H1 (cell line): ENCODE measurements around the gene ANKRD11.

Source experiments
- CTCF ChIP-seq, 3 experiments: IDR thresholded peaks; 1 replicate in 2 of 3; 2 replicates in 1 of 3; pipeline versions ENCODE4 v1.5.1 to v1.6.1; 2011; ENCODE audit warnings: low read length in 3 of 3, mild to moderate bottlenecking in 3 of 3, inconsistent platforms in 2 of 3, low read depth in 1 of 3, moderate library complexity in 1 of 3; ENCODE audit not compliant: insufficient read depth in 1 of 3; ENCODE audit errors: control extremely low read depth in 1 of 3
- EP300 ChIP-seq, 2 experiments: IDR thresholded peaks; 1 replicate in 1 of 2; 2 replicates in 1 of 2; pipeline ENCODE4 v1.6.1; 2011 to 2012; ENCODE audit warnings: low read depth in 2 of 2, low read length in 2 of 2, mild to moderate bottlenecking in 2 of 2, borderline replicate concordance in 1 of 2, inconsistent platforms in 1 of 2, moderate library complexity in 1 of 2
- EZH2 ChIP-seq: fragments of 200-600 bp; sonication (generic); IDR thresholded peaks from 2 replicates; pipeline ENCODE4 v1.7.1; 2012; ENCODE audit warnings: low read depth, mild to moderate bottlenecking, moderate library complexity, low read length, inconsistent platforms; ENCODE audit not compliant: severe bottlenecking
- KDM5A ChIP-seq: fragments of 200-600 bp; IDR thresholded peaks from 2 replicates; pipeline ENCODE4 v1.7.1; 2012; ENCODE audit warnings: mild to moderate bottlenecking, low read length, inconsistent platforms, mixed read lengths
- PHF8 ChIP-seq: fragments of 200-600 bp; sonication (generic); conservative IDR thresholded peaks from 2 replicates; pipeline ENCODE4 v1.7.1; 2012; ENCODE audit warnings: low read depth, mild to moderate bottlenecking, inconsistent platforms, low read length, moderate library complexity
- POLR2A ChIP-seq, 2 experiments: IDR thresholded peaks; 1 replicate in 1 of 2; 2 replicates in 1 of 2; pipeline ENCODE4 v1.6.1; 2011; ENCODE audit warnings: low read depth in 2 of 2, low read length in 2 of 2, mild to moderate bottlenecking in 2 of 2; ENCODE audit errors: control extremely low read depth in 1 of 2
- POLR2AphosphoS5 ChIP-seq: IDR thresholded peaks from 2 replicates; pipeline ENCODE4 v1.6.1; 2011; ENCODE audit warnings: low read depth, low read length
- SAP30 ChIP-seq: fragments of 300-600 bp; sonication (generic); IDR thresholded peaks from 2 replicates; pipeline ENCODE4 v1.7.1; 2012; ENCODE audit warnings: low read length, moderate library complexity, mild to moderate bottlenecking, inconsistent platforms; ENCODE audit not compliant: insufficient read depth, insufficient replicate concordance
- SIN3A ChIP-seq, 2 experiments: IDR thresholded peaks in 1 of 2; conservative IDR thresholded peaks in 1 of 2; 2 replicates each; pipeline ENCODE4 v1.6.1; 2011 to 2012; ENCODE audit warnings: low read length in 2 of 2, improper control_type of control experiment in 1 of 2, low read depth in 1 of 2, mild to moderate bottlenecking in 1 of 2
- SIX5 ChIP-seq: IDR thresholded peaks from 2 replicates; pipeline ENCODE4 v1.6.1; 2011; ENCODE audit warnings: mild to moderate bottlenecking, low read depth, low read length
- SRF ChIP-seq: IDR thresholded peaks from 2 replicates; pipeline ENCODE4 v1.6.1; 2011; ENCODE audit warnings: mild to moderate bottlenecking, low read depth, low read length, moderate library complexity
- TF ChIP-seq, protein P1 (sequence below): IDR thresholded peaks from 2 replicates; pipeline ENCODE4 v1.6.1; 2012; ENCODE audit warnings: inconsistent platforms

DNA sequence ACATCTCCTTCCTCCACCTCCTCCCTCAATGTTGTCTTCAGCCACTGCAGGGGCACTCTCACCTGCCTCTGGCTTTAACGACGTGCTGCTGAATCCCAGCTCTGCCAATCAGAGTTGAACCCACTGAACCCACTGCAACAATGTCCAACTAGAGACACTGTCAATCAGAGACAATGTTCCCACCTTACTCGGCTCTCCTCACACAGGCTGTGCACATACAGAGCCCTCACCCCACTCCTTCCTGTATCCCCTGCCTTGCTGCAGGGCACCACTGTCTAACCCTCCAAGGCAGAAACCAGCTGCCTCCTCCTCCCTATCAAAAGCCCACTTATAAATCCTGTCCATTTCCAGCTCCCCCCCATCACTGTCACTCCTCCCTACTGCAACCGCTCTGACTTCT lies 58.7 kb downstream of the ANKRD11 start:
- TF ChIP-seq EP300 (IDR thresholded peaks at IDR 0.05; ENCODE audit: borderline replicate concordance in 1 of 2, low read depth in 2 of 2, low read length in 2 of 2) (no peak), POLR2A (IDR thresholded peaks at IDR 0.05; ENCODE audit: control extremely low read depth in 1 of 2, low read depth in 2 of 2, low read length in 2 of 2) (no peak), CTCF (IDR thresholded peaks at IDR 0.05; ENCODE audit: control extremely low read depth in 1 of 3, insufficient read depth in 1 of 3, low read depth in 1 of 3, low read length in 3 of 3) (no peak), POLR2AphosphoS5 (no peak), SAP30 (no peak), KDM5A (no peak), SIN3A (conservative IDR thresholded peaks at IDR 0.05 in 1 of 2, IDR thresholded peaks at IDR 0.05 in 1 of 2; ENCODE audit: low read depth in 1 of 2, low read length in 2 of 2) (no peak), SRF (no peak), EZH2 (no peak), SIX5 (no peak), PHF8 (no peak)
- TF ChIP-seq, protein P1, sequence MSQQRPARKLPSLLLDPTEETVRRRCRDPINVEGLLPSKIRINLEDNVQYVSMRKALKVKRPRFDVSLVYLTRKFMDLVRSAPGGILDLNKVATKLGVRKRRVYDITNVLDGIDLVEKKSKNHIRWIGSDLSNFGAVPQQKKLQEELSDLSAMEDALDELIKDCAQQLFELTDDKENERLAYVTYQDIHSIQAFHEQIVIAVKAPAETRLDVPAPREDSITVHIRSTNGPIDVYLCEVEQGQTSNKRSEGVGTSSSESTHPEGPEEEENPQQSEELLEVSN = no peak
